CD4-positive, alpha-beta T cell treated with Interleukin-2 at 100 ng/mL for 4 hours (primary cell): ENCODE measurements around the gene FAM114A2.
A peak's percentile ranks its signal among the peaks of the same experiment; 100 is the strongest.

Experiments
- DNase-seq: peaks from one replicate; pipeline ENCODE4 v3.0.0-alpha.2; 2020; ENCODE audit warnings: low spot score

The FAM114A2 gene

DNA sequence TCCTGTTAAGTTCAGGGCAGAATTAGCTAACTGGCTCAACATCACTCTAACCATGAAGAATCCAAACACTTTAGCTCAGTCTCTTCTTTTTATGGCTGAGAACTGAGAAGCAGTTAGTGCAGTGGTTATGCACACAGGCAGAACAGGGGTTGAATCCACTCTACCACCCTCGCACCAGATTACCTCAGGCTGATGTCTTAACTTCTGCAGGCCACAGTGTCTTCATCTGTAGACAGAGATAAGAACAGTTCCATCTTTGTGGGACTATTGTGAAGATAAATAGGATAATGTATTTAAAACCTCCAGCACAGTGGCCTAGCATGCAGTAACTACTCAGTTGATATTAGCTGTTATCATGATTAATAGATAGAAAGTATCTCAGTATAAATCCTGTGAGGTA, 54.8 kb downstream of the FAM114A2 start:
- DNase-seq = no peak

- DNase-seq = no peak
Measured at GRCh38 chr5:153981905-153982605, 56.7 kb downstream of the FAM114A2 start.

- no peak for DNase-seq
Measured at GRCh38 chr5:153979028-153979783, 59.5 kb downstream of the FAM114A2 start.

- DNase-seq = no peak
Measured at GRCh38 chr5:153974813-153975163, 63.9 kb downstream of the FAM114A2 start.

- DNase-seq = peak; percentile 45
Measured at GRCh38 chr5:153974131-153974812, 64.4 kb downstream of the FAM114A2 start.

- no peak for DNase-seq
Measured at GRCh38 chr5:153972240-153972639, 66.5 kb downstream of the FAM114A2 start.

DNA sequence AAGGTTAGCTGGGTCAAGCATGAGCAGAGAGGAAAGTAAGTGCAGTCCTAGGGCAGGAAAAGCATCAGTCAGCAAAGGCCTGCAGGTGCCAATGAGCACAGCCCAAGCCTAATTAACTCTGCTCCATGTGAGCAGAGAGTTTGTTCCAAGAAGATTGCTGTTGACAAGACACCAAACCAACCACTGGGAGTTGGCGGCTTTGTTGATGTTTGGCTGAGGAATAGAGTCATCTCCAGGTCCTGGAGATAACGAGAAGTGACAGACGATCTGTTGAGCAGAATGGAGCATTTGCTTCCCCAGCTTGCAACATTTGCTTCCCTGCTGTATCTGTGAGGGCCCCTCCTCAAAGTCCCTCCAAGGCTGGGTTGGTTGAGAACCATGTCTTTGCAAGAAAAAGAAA, 68.2 kb downstream of the FAM114A2 start:
- DNase-seq = no peak

GRCh38 chr5:153969563-153969895, 69.2 kb downstream of the FAM114A2 start:
- DNase-seq = no peak

- DNase-seq = no peak
Measured at GRCh38 chr5:153968761-153969562, 69.7 kb downstream of the FAM114A2 start.

DNA sequence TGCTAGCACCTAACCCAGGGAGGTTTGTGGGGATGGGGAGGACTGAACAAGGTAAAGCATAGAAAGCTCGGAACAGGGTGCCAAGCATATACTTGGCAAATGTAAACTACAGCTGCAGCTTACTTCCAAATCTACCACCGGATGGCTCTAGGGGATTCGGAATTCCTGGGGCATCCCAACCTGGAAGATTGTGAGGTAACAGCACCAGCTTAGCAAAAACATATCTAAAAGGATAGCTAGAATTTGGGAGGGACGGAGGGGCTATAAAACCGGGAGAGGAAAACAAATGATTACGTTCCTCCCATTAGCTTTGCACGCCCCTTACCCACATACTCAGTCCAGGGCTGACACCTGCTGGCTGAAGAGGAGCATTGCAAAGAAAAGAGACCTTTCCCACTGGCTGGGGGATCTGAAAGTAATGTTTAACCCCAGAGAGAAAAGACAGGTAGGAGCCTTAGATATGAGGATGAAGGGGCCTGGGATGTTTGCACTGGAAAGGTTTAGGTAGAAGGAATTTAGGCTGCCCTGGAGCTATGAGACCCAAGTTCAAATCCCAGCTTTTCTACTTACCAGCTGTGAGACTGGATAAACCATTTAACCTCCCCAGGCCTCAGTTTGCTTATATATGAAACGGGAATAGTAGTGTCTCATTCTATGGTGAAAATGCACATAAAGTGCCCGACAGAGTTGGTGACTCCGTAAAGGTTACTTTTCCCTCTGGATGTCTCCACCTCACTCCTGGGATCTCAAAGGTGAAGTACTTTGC, 73.6 kb downstream of the FAM114A2 start:
- DNase-seq = peak; percentile 46

- no peak for DNase-seq
Measured at GRCh38 chr5:153964191-153964879, 74.4 kb downstream of the FAM114A2 start.

- peak; percentile 22 for DNase-seq
Measured at GRCh38 chr5:153960269-153961215, 78.2 kb downstream of the FAM114A2 start.

GRCh38 chr5:153959134-153959957, 79.4 kb downstream of the FAM114A2 start:
- DNase-seq = no peak

GRCh38 chr5:153957205-153957604, 81.5 kb downstream of the FAM114A2 start:
- DNase-seq = no peak

DNA sequence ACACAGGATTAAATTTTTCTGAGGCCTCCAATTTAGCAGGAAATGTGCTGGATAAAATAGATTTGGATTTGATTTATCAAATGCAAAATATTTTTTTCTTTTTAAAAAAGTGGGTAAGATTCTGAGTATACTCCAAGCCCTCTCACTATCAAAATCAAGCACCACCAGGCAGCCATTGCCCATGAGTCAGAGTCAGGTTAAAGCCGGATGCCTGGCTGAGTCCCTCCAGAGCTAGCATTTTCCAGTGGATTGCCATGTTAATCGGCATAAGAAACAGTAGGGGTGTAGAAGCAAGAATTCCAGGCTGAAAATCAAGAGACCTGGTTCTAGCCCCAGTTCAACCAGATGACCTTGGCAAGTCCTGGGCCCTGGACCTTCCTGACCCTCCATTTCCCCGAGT, 85.3 kb downstream of the FAM114A2 start:
- DNase-seq = no peak

DNA sequence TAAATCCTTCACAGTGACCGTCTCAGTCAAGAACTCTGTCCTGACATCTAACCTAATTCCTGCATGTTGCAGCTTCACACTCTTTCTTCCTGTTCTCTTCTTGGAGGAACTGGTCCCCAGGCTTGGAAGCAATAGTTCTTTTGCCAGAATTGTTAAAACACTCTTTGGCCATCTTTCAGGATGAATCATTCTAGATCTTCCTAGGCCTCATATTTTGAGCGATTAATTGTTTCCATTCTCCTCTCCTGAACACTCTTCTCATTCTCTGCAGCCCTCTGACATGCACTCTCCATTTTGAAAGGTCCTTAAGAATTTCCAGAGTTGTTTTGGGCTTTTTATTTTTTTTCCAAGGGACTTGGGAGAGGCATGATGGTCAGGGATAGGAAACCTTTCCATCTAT, 85.8 kb downstream of the FAM114A2 start:
- no peak for DNase-seq

- no peak for DNase-seq
Measured at GRCh38 chr5:153952057-153952456, 86.7 kb downstream of the FAM114A2 start.

GRCh38 chr5:153941265-153941664, 97.4 kb downstream of the FAM114A2 start:
- no peak for DNase-seq
